ENCODE results near the gene TMEM116.
"Not testable (repeated sequence)": the region's sequence is repeated elsewhere in the genome, so short reads cannot be mapped to it uniquely, and the experiment has no call there.

Gene TMEM116

DNA sequence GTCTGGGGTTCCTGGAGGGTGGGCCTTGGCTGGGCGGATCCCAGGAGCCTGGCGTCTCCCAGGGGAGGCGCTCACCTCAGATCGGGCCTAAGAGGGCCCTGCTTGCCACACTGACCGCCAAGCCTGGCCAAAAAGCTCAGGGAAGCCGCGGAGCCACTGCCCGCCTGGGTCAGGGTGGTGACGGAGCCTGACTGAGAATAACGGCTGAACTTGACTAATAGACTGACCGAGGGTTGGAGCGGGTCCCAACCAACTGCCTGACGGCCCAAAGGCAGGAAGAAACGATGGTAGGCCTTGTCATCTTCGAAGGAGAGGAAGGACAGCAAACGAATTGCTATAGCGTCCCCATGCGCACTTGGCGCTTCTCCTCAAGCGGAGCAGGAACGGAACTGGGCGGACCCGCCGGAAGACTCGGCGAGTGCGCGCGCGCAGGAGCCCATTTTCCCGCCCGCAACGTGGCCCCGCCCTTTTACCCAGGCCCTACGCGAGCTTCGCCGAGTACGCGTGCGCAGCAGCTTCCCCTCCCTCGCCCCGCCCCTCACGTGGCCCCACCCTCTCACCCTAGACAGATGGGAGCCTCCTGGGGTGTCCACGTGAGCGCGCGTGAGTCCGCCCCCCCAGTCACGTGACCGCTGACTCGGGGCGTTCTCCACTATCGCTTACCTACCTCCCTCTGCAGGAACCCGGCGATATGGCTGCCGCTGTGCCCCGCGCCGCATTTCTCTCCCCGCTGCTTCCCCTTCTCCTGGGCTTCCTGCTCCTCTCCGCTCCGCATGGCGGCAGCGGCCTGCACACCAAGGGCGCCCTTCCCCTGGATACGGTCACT lies at the start of gene TMEM116, which contains the start of gene ERP29:
TSS of gene TMEM116 (minus strand) at position 391 of the 826 bp plus-strand sequence. CDS start 7,895 bp downstream, outside the sequence.
TSS of gene ERP29 (plus strand) at position 652 of the 826 bp plus-strand sequence. CDS start at position 692, 40 bp downstream.
- DNase-seq: peak; percentile 100

GRCh38 chr12:112061137-112061536 lies 48.2 kb upstream of the TMEM116 start:
- no peak for DNase-seq

- no peak for DNase-seq
These were observed 36.4 kb upstream of the TMEM116 start for GRCh38 chr12:112049351-112049750.

DNA sequence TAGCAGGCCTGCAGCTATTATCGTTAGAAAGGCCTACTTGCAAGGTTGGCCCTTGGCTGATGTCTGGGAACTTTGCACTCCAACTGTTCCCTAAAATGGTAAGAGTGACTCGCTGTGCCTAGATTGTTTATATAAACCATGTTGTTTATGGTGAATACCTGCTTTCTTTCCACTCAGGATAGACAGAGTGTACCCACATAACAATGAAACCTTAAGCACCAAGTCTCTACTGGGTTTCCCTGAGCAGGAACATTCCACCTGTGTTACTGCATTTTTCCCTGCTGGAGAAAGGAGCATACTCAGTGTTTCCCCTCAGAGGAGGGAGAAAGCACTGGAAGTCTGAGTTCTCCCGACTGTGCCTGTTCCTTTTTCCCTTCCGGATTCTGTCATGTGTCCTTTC lies 33.0 kb upstream of the TMEM116 start:
- no peak for DNase-seq

- DNase-seq: not testable (repeated sequence)
These were observed 23.6 kb upstream of the TMEM116 start for GRCh38 chr12:112036614-112037013.

DNA sequence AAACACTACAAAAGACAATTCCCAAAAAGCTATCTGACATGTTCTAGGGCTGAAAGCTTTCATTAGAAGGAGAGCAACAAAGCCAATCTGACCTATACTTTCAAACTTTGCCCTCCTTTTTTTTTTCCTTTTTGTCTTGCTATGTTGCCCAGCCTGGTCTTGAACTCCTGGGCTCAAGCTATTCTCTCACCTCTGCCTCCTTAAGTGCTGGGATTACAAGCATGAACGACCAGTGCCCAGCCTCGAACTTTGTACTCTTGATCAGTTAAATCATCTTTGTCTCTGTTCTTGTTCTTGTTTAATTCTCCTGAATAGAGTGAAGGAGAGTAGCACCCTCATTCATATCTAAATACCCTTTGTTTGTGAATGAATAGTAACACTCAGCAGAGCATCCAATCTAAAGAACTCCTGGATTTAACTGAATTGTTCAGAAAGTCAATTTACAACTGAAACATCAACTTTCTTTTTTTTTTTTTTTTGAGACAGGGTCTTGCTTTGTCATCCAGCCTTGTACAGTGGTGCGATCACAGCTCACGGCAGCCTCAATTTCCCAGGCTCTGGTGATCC lies 22.3 kb upstream of the TMEM116 start:
- DNase-seq: no peak

- DNase-seq: no peak
These were observed 19.3 kb upstream of the TMEM116 start for GRCh38 chr12:112032292-112032691.

DNA sequence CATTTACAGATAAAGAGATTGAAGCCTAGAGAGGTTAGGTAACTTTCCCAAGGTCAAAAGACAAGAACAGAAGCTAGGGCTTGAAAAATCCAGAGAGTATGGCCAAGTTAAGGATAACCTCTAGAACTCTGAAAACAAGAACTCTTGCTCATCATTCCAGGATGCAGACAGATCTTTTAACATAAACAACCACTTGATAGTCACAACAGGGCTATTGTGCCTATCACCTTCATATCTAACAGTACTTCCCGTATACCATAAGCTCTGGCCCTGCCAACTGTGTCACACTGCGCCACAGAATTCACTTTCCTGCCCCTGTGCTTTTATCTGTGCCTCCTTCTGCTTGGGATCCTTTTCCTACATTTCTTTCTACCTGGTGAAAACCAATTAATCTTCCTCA lies 18.5 kb upstream of the TMEM116 start:
- no peak for DNase-seq

DNA sequence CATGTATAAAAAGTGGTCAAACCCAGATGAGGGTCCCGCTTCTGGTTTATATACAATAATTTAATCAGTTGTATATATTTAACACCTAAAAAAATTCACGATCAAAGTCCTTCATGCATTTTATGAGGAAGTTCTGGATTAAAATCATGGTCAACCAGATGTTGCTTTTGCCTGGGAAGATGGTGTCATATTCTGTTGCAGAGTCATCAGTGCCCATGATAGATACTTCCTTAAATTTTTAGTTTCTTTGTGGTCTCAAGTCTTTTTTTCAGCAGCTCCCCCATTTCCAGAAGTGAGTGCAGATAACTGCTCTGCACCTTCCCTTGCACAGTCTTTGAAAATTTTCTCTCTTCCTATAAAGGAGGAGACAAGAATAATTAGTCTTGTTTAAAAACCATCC lies 16.3 kb upstream of the TMEM116 start:
- DNase-seq: no peak

- DNase-seq: no peak
These were observed 12.9 kb upstream of the TMEM116 start for GRCh38 chr12:112025808-112026375.

DNA sequence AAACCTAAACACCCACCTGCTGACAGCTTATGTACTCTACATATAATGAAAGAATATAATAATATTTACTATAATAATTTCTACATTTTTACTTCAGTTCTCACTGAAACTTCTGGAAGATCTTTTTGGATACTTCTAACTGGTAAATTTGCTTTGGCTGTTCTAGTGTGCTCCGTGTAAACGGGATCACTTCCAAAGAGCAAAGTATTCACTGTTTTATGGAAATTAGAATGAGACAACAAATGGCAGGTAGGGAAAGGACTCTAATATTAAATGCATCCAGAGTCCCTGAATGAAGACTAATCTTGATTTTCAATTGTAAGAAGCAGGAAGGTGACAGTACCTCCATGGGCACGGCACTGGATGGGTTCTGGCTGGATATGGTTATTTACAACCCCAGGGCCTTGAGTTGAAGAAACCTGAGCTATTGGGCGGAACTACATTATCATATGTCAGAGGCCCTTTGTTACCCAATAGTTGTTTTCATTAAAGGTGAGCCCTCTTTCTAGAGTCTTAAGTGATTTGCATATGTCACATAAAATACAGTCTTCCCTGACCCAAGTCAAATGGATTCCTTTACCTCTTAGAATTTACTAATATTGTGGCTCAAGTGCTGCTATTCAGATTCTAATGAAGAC lies 10.9 kb upstream of the TMEM116 start:
- DNase-seq: no peak

- DNase-seq: no peak
These were observed 9.5 kb upstream of the TMEM116 start for GRCh38 chr12:112022241-112023016.

DNA sequence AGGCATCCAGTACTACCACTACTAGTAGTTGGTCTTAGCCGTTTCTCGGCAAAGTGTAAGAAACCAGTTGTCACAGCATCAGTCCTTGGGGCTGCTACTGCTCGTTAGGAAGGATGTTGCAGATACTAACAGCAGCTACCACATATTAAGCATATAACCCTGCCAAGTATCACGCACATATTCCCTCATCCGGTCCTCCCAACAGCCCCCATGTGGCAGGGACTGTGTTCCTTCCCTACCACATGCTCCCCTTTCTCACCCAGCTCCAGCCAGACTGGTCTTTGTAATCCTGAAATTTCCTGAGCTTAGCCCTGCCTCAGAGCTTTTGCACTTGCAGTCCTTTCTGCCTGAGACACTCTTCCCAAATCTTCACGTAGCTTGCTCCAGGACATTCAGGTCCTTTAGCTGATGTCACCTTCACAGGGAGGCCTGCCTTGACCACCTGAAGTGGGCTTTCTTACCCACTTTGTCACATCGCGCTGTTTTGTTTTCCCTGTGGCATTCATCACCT lies 8.0 kb upstream of the TMEM116 start:
- DNase-seq: no peak

- DNase-seq: no peak
These were observed 5.7 kb upstream of the TMEM116 start for GRCh38 chr12:112018571-112019237.

- no peak for DNase-seq
These were observed 4.1 kb upstream of the TMEM116 start for GRCh38 chr12:112017041-112017440.

GRCh38 chr12:112015938-112016337 lies 3.0 kb upstream of the TMEM116 start:
- DNase-seq: no peak

- peak; percentile 55 for DNase-seq
These were observed 837 bp upstream of the TMEM116 start for GRCh38 chr12:112013601-112014402.

- DNase-seq: no peak
These were observed 1.3 kb downstream of the TMEM116 start for GRCh38 chr12:112011685-112012084.

- DNase-seq: no peak
These were observed 2.3 kb downstream of the TMEM116 start for GRCh38 chr12:112010415-112011344.

- not testable (repeated sequence) for DNase-seq
These were observed 3.4 kb downstream of the TMEM116 start for GRCh38 chr12:112009596-112009995.

Data from activated gamma-delta T cell treated with Interleukin-2 at 50 U/mL for 16 hours (primary cell).